GM12878 (cell line): Measurements from ENCODE around the gene MYH10. TPM values are rescaled to one million over a fixed set of nuclear protein-coding genes. Genes with fewer than 3 reads are reported as not detected.

ENCODE experiments used
- ATAC-seq: fragments of 200-7000 bp; cut with Tn5 transposase; 3 replicates; pipeline ENCODE4 v1.9.1; 2020; ENCODE audit warnings: mild to moderate bottlenecking, moderate library complexity
- BruUV-seq: library from RNA; stranded (reverse); fragments of 400-500 nt; replicated peaks from 2 replicates; lab custom pipeline; 2021; lab: Mats Ljungman, UMichigan
- CTCF ChIA-PET: fragments of 300-600 bp; sonication (Branson Sonifier 250); formaldehyde crosslinking; extraction: SDS; loops from one replicate; lab custom pipeline; 2021; ENCODE audit warnings: inconsistent platforms; lab: Yijun Ruan, JAX
- POLR2A ChIA-PET: fragments of 350-600 bp; formaldehyde crosslinking; extraction: SDS; loops from one replicate; lab custom pipeline; 2021; ENCODE audit warnings: inconsistent platforms; lab: Charles Lee
- RAD21 ChIA-PET: fragments of 300-600 bp; sonication (Branson Sonifier 250); formaldehyde crosslinking; loops from one replicate; lab custom pipeline; 2023; ENCODE audit warnings: antibody characterized with exemption; ENCODE audit not compliant: unreplicated experiment; lab: Charles Lee
- SMC1A ChIA-PET: fragments of 300-600 bp; sonication (Branson Sonifier 250); formaldehyde crosslinking; loops from one replicate; lab custom pipeline; 2023; ENCODE audit not compliant: unreplicated experiment, uncharacterized antibody; lab: Charles Lee
- DNase-seq: peaks from one replicate; pipeline ENCODE4 v3.0.0-alpha.2; 2011; ENCODE audit warnings: low read depth, low spot score
- FAIRE-seq: peaks from 3 replicates; lab custom pipeline; 2011; peaks lifted over from hg19 to GRCh38; lab: Jason Lieb, UNC
- H2AFZ ChIP-seq: 2 replicates; pipeline ENCODE4 v1.6.0; 2011; ENCODE audit warnings: low read depth, low read length, control low read depth; ENCODE audit not compliant: control insufficient read depth
- H3K27ac ChIP-seq: 2 replicates; pipeline ENCODE4 v1.5.1; 2011; ENCODE audit warnings: control low read depth; ENCODE audit not compliant: control insufficient read depth, insufficient read depth
- H3K27me3 ChIP-seq, 2 experiments: replicated peaks in 1 of 2; 2 replicates each; pipeline versions ENCODE4 v1.6.0 to v1.6.1; 2011; ENCODE audit warnings: low read length in 1 of 2; ENCODE audit not compliant: control insufficient read depth in 2 of 2, insufficient read depth in 2 of 2
- H3K36me3 ChIP-seq, 2 experiments: 2 replicates each; pipeline ENCODE4 v1.5.1; 2011; ENCODE audit warnings: low read length in 1 of 2; ENCODE audit not compliant: control insufficient read depth in 2 of 2, insufficient read depth in 2 of 2
- H3K4me1 ChIP-seq: 2 replicates; pipeline ENCODE4 v1.6.1; 2011; ENCODE audit warnings: mild to moderate bottlenecking, low read length, moderate library complexity, mixed read lengths; ENCODE audit not compliant: control insufficient read depth, insufficient read depth
- H3K4me2 ChIP-seq: 2 replicates; pipeline ENCODE4 v1.6.0; 2011; ENCODE audit warnings: control low read depth; ENCODE audit not compliant: control insufficient read depth, insufficient read depth
- H3K4me3 ChIP-seq: fragments of 200-600 bp; sonication (generic); 2 replicates; pipeline ENCODE4 v1.5.1; 2016
- H3K79me2 ChIP-seq: 2 replicates; pipeline ENCODE4 v1.6.0; 2011; ENCODE audit warnings: low read length; ENCODE audit not compliant: control insufficient read depth, insufficient read depth
- H3K9ac ChIP-seq: 2 replicates; pipeline ENCODE4 v1.8.0; 2011; ENCODE audit warnings: low read length, control low read depth, mixed read lengths; ENCODE audit not compliant: control insufficient read depth, insufficient read depth
- H3K9me3 ChIP-seq: replicated peaks from 3 replicates; pipeline ENCODE4 v1.5.1; 2011; ENCODE audit warnings: mild to moderate bottlenecking, low read length; ENCODE audit not compliant: control insufficient read depth, insufficient read depth
- H4K20me1 ChIP-seq: 2 replicates; pipeline ENCODE4 v1.6.0; 2011; ENCODE audit not compliant: control insufficient read depth, insufficient read depth
- BRCA1 ChIP-seq: IDR thresholded peaks from 2 replicates; pipeline ENCODE4 v1.6.1; 2011; ENCODE audit warnings: low read depth, low read length, improper control_type of control experiment
- FOXM1 ChIP-seq: IDR thresholded peaks from 2 replicates; pipeline ENCODE4 v1.6.1; 2012; ENCODE audit warnings: low read depth, mild to moderate bottlenecking, inconsistent platforms, low read length, moderate library complexity
- MEF2B ChIP-seq: fragments of 450-650 bp; IDR thresholded peaks from 2 replicates; pipeline ENCODE4 v1.6.1; 2018; ENCODE audit warnings: mild to moderate bottlenecking, moderate library complexity; ENCODE audit not compliant: partially characterized antibody, poor library complexity, severe bottlenecking
- NFXL1 ChIP-seq: fragments of 450-650 bp; IDR thresholded peaks from 2 replicates; pipeline ENCODE4 v1.6.1; 2017; ENCODE audit warnings: antibody characterized with exemption, mild to moderate bottlenecking, borderline replicate concordance
- TARDBP ChIP-seq: IDR thresholded peaks from 2 replicates; pipeline ENCODE4 v1.6.1; 2016; ENCODE audit warnings: borderline replicate concordance
- ZNF274 ChIP-seq: IDR thresholded peaks from one replicate; pipeline ENCODE4 v1.8.0; 2011; ENCODE audit not compliant: insufficient read length, insufficient read depth
- WGBS: methylation state at CpG from one replicate; pipeline ENCODE4 v1.1.6; 2016; ENCODE audit warnings: low lambda C conversion rate; ENCODE audit not compliant: insufficient replicate concordance, insufficient coverage; ENCODE audit errors: missing lambda C conversion rate; 5-methylcytosine and 5-hydroxymethylcytosine counted together
- in situ Hi-C: fragments of 300-500 bp; cut with MboI; formaldehyde crosslinking; loops from 9 replicates; pipeline ENCODE4 v1.14.3; 2018; ENCODE audit warnings: mixed read lengths
- intact Hi-C: fragments of 100-400 bp; cut with micrococcal nuclease; formaldehyde crosslinking; loops from one replicate; pipeline ENCODE4 v1.14.2; 2022; ENCODE audit not compliant: unreplicated experiment
- polyA plus RNA-seq, 11 experiments: library from polyadenylated mRNA; depleted of rRNA in 4 of 11; unstranded in 6 of 11; stranded (reverse) in 5 of 11; fragments of >200 nt; fragmentation: Nextera tagmentation in 4 of 11; fragmentation: Illumina TruSeq in 1 of 11; extraction: Ambion mirVana in 4 of 11; extraction: Trizol in 1 of 11; gene quantifications; 1 replicate in 1 of 11; 2 replicates in 10 of 11; pipeline versions ENCODE4 v1.2.1 to v1.2.3, GENCODE V29; 2011 to 2016; ENCODE audit warnings: inconsistent platforms in 2 of 11, missing spikeins in 2 of 11, low read depth in 1 of 11
- total RNA-seq, 4 experiments: library from RNA; depleted of rRNA in 3 of 4; stranded (reverse); fragments of >200 nt in 3 of 4; fragmentation: Illumina TruSeq in 1 of 4; extraction: Trizol in 1 of 4; gene quantifications; 2 replicates each; pipeline versions ENCODE4 v1.2.1 to v1.2.3, GENCODE V29; 2013 to 2021
- TF ChIP-seq, protein P1 (sequence below): IDR thresholded peaks from 2 replicates; pipeline ENCODE4 v1.6.1; 2011; ENCODE audit warnings: borderline replicate concordance, low read depth, mild to moderate bottlenecking, moderate library complexity, mixed read lengths, low read length; ENCODE audit not compliant: insufficient read depth; ENCODE audit errors: extremely low read length
- TF ChIP-seq, protein P2 (sequence below): fragments of 450-650 bp; IDR thresholded peaks from 2 replicates; pipeline ENCODE4 v1.6.1; 2018; ENCODE audit warnings: borderline replicate concordance, mild to moderate bottlenecking; ENCODE audit not compliant: partially characterized antibody
- TF ChIP-seq, protein P3 (sequence below): IDR thresholded peaks from 2 replicates; pipeline ENCODE4 v1.6.1; 2011; ENCODE audit warnings: low read depth, mild to moderate bottlenecking, low read length, moderate library complexity, borderline replicate concordance; ENCODE audit errors: extremely low read depth

MYH10 gene
- total and polyA plus RNA-seq, 10 of the 15 experiments (the other 5 are each of a cell fraction or from before 2014, with no cell fraction given) = 0.33 to 7.1 (median 1.0) TPM

DNA sequence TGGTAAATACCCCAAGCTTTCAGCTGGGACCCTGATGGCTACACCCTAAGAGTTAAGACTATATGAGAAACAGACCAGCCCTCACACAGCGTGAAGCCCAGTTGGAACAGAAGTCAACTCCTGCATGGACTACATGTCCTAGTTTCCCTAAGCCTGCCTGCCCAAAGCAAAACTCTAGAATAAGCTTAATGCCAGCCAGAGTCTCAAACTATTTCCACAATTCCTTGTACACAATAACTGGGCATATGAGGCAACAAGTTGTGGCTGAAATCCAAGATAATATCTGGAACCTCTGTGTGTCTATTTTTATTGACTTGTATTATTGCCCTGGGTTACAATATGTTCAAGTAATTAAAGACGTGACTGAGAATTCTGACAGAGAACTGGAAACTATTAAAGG is 19.4 kb downstream of the MYH10 start:
- no peaks in the 10 kb centered on the region for H3K27me3 ChIP-seq
- ChIA-PET CTCF (no interaction called here), SMC1A (interaction anchor here (0.5 kb wide), 1 partner anchor 126 kb away, joined by 3 read pairs; no protein-coding TSS in a partner anchor), RAD21 (no interaction called here), POLR2A (no interaction called here)
- H4K20me1 ChIP-seq = no peaks in the 10 kb centered on the region
- no peak overlapping the region for H3K9ac ChIP-seq
- no peak overlapping the region for H3K4me3 ChIP-seq
- no peaks in the 10 kb centered on the region for H3K4me1 ChIP-seq
- ATAC-seq (no peak), FAIRE-seq (no peak), DNase-seq (no peak)
- H3K79me2 ChIP-seq = no peaks in the 10 kb centered on the region
- no peak overlapping the region for H2AFZ ChIP-seq
- 28% methylated on average over 2 of the region's 2 CpGs for WGBS
- TF ChIP-seq, protein P1, sequence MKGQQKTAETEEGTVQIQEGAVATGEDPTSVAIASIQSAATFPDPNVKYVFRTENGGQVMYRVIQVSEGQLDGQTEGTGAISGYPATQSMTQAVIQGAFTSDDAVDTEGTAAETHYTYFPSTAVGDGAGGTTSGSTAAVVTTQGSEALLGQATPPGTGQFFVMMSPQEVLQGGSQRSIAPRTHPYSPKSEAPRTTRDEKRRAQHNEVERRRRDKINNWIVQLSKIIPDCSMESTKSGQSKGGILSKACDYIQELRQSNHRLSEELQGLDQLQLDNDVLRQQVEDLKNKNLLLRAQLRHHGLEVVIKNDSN = no peak
- TF ChIP-seq MEF2B = no peak
- TF ChIP-seq BRCA1 = no peak
- TF ChIP-seq ZNF274 = no peak
- TF ChIP-seq, protein P2, sequence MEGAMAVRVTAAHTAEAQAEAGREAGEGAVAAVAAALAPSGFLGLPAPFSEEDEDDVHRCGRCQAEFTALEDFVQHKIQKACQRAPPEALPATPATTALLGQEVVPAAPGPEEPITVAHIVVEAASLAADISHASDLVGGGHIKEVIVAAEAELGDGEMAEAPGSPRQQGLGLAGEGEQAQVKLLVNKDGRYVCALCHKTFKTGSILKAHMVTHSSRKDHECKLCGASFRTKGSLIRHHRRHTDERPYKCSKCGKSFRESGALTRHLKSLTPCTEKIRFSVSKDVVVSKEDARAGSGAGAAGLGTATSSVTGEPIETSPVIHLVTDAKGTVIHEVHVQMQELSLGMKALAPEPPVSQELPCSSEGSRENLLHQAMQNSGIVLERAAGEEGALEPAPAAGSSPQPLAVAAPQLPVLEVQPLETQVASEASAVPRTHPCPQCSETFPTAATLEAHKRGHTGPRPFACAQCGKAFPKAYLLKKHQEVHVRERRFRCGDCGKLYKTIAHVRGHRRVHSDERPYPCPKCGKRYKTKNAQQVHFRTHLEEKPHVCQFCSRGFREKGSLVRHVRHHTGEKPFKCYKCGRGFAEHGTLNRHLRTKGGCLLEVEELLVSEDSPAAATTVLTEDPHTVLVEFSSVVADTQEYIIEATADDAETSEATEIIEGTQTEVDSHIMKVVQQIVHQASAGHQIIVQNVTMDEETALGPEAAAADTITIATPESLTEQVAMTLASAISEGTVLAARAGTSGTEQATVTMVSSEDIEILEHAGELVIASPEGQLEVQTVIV = no peak
- no peak for TF ChIP-seq TARDBP
- TF ChIP-seq, protein P3, sequence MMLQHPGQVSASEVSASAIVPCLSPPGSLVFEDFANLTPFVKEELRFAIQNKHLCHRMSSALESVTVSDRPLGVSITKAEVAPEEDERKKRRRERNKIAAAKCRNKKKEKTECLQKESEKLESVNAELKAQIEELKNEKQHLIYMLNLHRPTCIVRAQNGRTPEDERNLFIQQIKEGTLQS = no peak
- no peak for TF ChIP-seq NFXL1
- no peak for TF ChIP-seq FOXM1
- intact Hi-C loops (no loop called here), in situ Hi-C loops (no loop called here)
- H3K36me3 ChIP-seq = no peaks in the 10 kb centered on the region
- H3K9me3 ChIP-seq = no peaks in the 10 kb centered on the region
- H3K4me2 ChIP-seq = no peak overlapping the region; the same call in 1 of the 2 replicates
- no TSS peak for BruUV-seq
- H3K27ac ChIP-seq = no peak overlapping the region
